Activated CD4-positive, CD25-positive, alpha-beta regulatory T cell treated with anti-CD3 and anti-CD28 coated beads, Interleukin-2, amount 50 U/mL, for 72 hours (primary cell): ENCODE measurements around the gene CHPF2.
A peak's percentile ranks its signal among the peaks of the same experiment; 100 is the strongest.

Experiments
- DNase-seq: peaks from one replicate; pipeline ENCODE4 v3.0.0; 2021

The CHPF2 gene

GRCh38 chr7:151205730-151206129 lies 26.6 kb upstream of the CHPF2 start:
- DNase-seq = no peak

- no peak for DNase-seq
Measured at GRCh38 chr7:151206914-151207313, 25.4 kb upstream of the CHPF2 start.

- no peak for DNase-seq
Measured at GRCh38 chr7:151207315-151207714, 25.0 kb upstream of the CHPF2 start.

- no peak for DNase-seq
Measured at GRCh38 chr7:151207804-151208203, 24.5 kb upstream of the CHPF2 start.

DNA sequence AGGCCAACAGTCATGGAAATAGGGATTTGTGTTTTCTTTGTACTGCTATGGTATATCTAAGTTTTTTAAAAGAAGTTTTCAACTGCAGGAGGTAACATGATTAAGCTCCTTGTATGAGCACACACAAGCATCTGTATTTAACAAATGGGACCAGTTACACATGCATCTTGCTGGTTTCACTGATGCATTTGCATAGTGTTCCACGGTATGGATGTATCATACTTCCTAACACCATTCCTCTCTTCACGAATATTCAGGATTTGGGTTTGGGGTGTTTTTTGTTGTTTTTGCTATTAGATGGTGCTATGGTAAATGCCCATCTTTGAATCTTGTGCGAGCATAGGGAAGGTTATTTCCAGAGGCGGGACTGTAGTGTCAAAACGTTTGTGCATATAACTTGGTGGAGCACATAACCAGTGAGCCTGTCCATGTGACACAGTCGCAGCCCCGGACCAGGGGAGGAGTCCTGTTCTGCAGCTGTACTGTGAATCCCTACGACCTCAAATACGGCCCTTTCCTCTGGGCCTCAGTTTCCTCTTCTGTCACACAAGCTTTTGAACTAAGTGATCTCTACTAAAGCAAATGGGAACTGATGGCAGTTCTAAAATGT lies 23.9 kb upstream of the CHPF2 start:
- DNase-seq = no peak

DNA sequence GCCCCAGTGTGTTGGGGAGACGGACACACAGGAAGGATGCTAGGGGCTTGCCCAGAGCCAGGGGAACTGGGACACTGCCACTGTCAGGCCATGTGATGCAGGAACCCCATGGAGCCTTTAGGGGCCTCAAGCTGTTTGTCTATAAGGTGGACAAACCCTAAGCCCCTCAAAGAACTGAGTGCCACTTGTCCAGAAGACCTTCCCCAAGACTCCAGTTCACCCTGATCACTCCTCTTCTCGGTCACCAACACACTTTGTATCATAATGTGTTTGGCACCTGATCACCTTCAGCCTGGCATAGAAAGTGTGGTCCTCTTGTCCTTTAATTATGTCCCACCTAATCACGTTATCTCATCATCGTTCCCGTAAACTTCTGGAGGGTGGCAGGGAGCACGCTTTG lies 22.7 kb upstream of the CHPF2 start:
- DNase-seq = no peak

GRCh38 chr7:151210087-151210854 lies 22.0 kb upstream of the CHPF2 start, which contains the start of gene H2BK1:
H2BK1 (minus strand) TSS chr7:151210488; CDS start chr7:151210318, 170 bp downstream.
- no peak for DNase-seq

- DNase-seq = no peak
Measured at GRCh38 chr7:151211155-151211772, 21.0 kb upstream of the CHPF2 start.

- DNase-seq = no peak
Measured at GRCh38 chr7:151212626-151213025, 19.7 kb upstream of the CHPF2 start.

GRCh38 chr7:151213826-151214225 lies 18.5 kb upstream of the CHPF2 start:
- no peak for DNase-seq

DNA sequence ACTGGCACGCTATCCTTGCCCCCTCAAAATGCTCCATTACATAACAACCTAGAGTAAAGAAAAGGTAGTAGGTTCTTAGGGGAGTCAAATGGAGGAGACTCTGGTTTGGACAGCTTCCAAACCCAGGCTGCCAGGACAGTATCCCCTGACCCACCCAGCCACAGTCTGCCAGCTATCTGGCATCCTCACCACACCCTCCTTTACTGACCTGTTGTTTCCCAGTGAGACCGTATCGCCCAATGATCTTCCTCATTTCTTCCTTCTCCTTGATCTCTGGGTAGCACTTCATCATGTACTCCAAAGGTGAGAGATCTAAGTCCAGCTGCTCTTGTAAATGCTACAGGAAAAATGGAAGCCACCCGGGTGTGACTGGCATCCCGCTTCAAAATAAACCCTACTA lies 16.9 kb upstream of the CHPF2 start:
- DNase-seq = no peak

DNA sequence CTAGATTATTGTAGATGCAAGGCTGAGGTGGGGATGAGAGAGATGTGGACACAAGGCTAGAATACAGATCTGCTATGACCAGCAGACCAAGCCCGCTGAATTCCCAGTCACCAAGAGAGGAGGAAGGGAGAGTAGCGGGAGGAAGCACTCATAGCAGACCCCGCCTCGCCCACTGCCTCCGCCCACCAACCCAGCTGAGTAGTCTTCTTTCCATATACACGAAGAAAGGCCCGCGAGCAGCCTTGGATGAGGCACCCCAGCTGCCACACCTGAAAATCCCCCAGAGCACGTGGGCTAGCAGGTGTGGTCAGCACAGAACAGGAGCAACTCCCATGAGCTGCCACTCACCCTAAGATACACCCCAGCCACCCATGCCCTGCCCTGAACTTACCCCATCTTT lies 14.1 kb upstream of the CHPF2 start:
- no peak for DNase-seq

DNA sequence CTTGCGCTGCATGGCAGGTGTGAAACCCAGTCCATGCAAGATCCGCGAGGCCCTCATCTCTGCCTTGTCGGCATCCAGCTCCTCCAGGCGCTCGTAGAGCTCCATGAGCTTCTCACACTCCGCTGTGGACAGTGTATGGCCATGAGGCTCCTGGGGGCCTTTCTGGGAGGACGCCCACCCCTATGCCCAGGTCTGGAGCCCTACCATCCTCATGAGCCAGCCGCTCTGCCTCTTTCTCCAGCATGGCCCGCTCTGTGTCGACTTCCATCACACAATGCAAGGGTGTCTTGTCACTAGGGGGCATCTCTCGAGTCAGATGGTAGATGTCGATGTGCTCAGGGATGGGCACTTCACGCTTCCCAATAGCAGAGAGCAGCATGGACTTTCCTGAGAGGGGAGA lies 8.6 kb upstream of the CHPF2 start:
- DNase-seq = no peak

DNA sequence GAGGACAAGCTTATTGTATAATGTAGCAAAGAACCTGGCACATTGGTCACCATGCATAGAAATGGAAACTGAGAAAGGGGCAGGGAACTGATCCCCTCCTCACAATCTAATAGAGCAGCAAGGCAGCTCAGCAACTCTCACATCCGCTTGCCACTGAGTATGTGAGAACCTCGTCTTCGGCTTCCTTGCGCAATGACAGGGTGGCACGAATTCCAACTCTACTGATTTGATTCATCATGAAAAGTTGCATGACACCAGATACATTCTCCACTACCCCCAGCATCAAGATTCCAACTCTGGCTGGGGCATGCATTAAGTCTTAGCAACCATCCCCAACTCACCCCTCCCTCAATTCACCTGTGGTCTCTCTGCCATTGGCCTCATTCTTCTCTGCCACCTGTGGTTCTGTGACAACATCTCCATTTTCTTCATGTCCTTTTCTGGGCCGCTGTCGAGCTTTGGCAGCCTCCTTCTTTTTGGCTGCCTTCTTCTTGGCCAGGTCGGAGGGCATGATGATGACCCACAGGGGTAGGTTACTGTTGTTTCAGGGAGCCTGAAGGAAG lies 6.3 kb upstream of the CHPF2 start:
- DNase-seq = no peak

GRCh38 chr7:151226560-151226874 lies 5.8 kb upstream of the CHPF2 start:
- no peak for DNase-seq

GRCh38 chr7:151226875-151227782 lies 5.2 kb upstream of the CHPF2 start, which contains the start of gene ABCF2:
ABCF2 (minus strand) TSS chr7:151227205; CDS start chr7:151226458, 747 bp downstream.
- peak; percentile 94 for DNase-seq

- no peak for DNase-seq
Measured at GRCh38 chr7:151228024-151228866, 4.0 kb upstream of the CHPF2 start.

DNA sequence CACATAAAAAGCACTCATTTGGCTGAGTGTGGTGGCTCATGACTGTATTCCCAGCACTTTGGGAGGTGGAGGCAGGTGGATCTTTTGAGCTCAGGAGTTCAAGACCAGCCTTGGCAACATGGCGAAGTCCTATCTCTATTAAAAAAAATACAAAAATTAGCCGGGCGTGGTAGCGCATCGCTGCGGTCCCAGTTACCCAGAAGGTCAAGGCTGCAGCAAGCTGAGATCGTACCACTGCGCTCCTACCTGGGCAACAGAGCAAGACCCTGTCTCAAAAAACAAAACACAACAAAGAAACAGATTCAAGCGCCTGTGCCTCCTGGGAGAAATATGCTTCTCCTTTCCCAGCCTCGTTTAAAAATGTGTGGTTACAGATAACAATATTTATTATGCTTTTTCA lies 3.0 kb upstream of the CHPF2 start:
- DNase-seq = no peak

GRCh38 chr7:151231080-151231479 lies 1.2 kb upstream of the CHPF2 start:
- no peak for DNase-seq

- peak; percentile 68 for DNase-seq
Measured at GRCh38 chr7:151232917-151233701, 826 bp downstream of the CHPF2 start.

- DNase-seq = no peak
Measured at GRCh38 chr7:151233804-151234203, 1.5 kb downstream of the CHPF2 start.
